HepG2 (cell line): ENCODE measurements around the gene OPTN. TPM values are rescaled to one million over a fixed set of nuclear protein-coding genes. Genes with fewer than 3 reads are reported as not detected.

ENCODE experiments used
- ARID2 ChIP-seq: sonication (generic); formaldehyde crosslinking; IDR thresholded peaks from 2 replicates; pipeline ENCODE4 v1.8.1; 2022; ENCODE audit warnings: mild to moderate bottlenecking, missing genetic modification reagents, borderline replicate concordance
- BCL3 ChIP-seq: sonication (generic); formaldehyde crosslinking; IDR thresholded peaks from 2 replicates; pipeline ENCODE4 v1.5.1; 2020; ENCODE audit warnings: mild to moderate bottlenecking, missing genetic modification reagents, moderate library complexity
- CAMTA2 ChIP-seq: sonication (generic); formaldehyde crosslinking; IDR thresholded peaks from 2 replicates; pipeline ENCODE4 v1.4.0; 2020; ENCODE audit warnings: mild to moderate bottlenecking, missing genetic modification reagents, borderline replicate concordance
- FOXJ3 ChIP-seq: sonication (generic); formaldehyde crosslinking; IDR thresholded peaks from 2 replicates; pipeline ENCODE4 v1.4.0; 2020; ENCODE audit warnings: missing genetic modification reagents, mild to moderate bottlenecking, borderline replicate concordance
- HDAC1 ChIP-seq: sonication (generic); formaldehyde crosslinking; IDR thresholded peaks from 2 replicates; pipeline ENCODE4 v1.5.1; 2020; ENCODE audit warnings: mild to moderate bottlenecking, missing genetic modification reagents
- HDAC2 ChIP-seq: sonication (generic); formaldehyde crosslinking; IDR thresholded peaks from 2 replicates; pipeline ENCODE4 v1.4.0; 2020; ENCODE audit warnings: missing genetic modification reagents
- NFYB ChIP-seq: sonication (generic); formaldehyde crosslinking; IDR thresholded peaks from 2 replicates; pipeline ENCODE4 v1.4.0; 2020; ENCODE audit warnings: missing genetic modification reagents
- PBX2 ChIP-seq: IDR thresholded peaks from 2 replicates; pipeline ENCODE4 v1.6.1; 2016; ENCODE audit warnings: control low read depth
- REXO4 ChIP-seq: sonication (generic); formaldehyde crosslinking; IDR thresholded peaks from 2 replicates; pipeline ENCODE4 v1.8.0; 2022; ENCODE audit warnings: missing genetic modification reagents, mild to moderate bottlenecking, borderline replicate concordance
- RFX5 ChIP-seq: IDR thresholded peaks from 2 replicates; pipeline ENCODE4 v1.6.1; 2011; ENCODE audit warnings: low read depth, low read length, improper control_type of control experiment
- RXRA ChIP-seq: sonication (generic); formaldehyde crosslinking; IDR thresholded peaks from 2 replicates; pipeline ENCODE4 v1.5.1; 2020; ENCODE audit warnings: missing genetic modification reagents
- TFAP4 ChIP-seq: sonication (generic); IDR thresholded peaks from 2 replicates; pipeline ENCODE4 v1.6.1; 2016; ENCODE audit warnings: low read depth, borderline replicate concordance
- THRA ChIP-seq: sonication (generic); formaldehyde crosslinking; IDR thresholded peaks from 2 replicates; pipeline ENCODE4 v1.4.0; 2020; ENCODE audit warnings: missing genetic modification reagents, borderline replicate concordance
- ZBTB2 ChIP-seq: sonication (generic); formaldehyde crosslinking; IDR thresholded peaks from 2 replicates; pipeline ENCODE4 v1.8.0; 2022; ENCODE audit warnings: low read depth, missing genetic modification reagents
- ZFP41 ChIP-seq: sonication (generic); formaldehyde crosslinking; IDR thresholded peaks from 2 replicates; pipeline ENCODE4 v1.4.0; 2020; ENCODE audit warnings: mild to moderate bottlenecking, missing genetic modification reagents, borderline replicate concordance
- ZNF367 ChIP-seq: sonication (generic); formaldehyde crosslinking; IDR thresholded peaks from 2 replicates; pipeline ENCODE4 v1.4.0; 2020; ENCODE audit warnings: missing genetic modification reagents, borderline replicate concordance
- ZNF616 ChIP-seq: sonication (generic); formaldehyde crosslinking; IDR thresholded peaks from 2 replicates; pipeline ENCODE4 v1.5.0; 2020; ENCODE audit warnings: low read depth, mild to moderate bottlenecking, missing genetic modification reagents
- ZNF691 ChIP-seq: sonication (generic); formaldehyde crosslinking; IDR thresholded peaks from 2 replicates; pipeline ENCODE4 v1.4.0; 2020; ENCODE audit warnings: missing genetic modification reagents, low read depth, mild to moderate bottlenecking, borderline replicate concordance
- ZNF713 ChIP-seq: sonication (generic); formaldehyde crosslinking; IDR thresholded peaks from 2 replicates; pipeline ENCODE4 v1.4.0; 2020; ENCODE audit warnings: mild to moderate bottlenecking, missing genetic modification reagents
- ZNF749 ChIP-seq: sonication (generic); formaldehyde crosslinking; IDR thresholded peaks from 2 replicates; pipeline ENCODE4 v1.8.0; 2022; ENCODE audit warnings: mild to moderate bottlenecking, missing genetic modification reagents, moderate library complexity, borderline replicate concordance
- polyA plus RNA-seq, 8 experiments: library from polyadenylated mRNA; depleted of rRNA in 3 of 8; stranded (reverse) in 7 of 8; unstranded in 1 of 8; fragments of >200 nt; fragmentation: Illumina TruSeq in 4 of 8; extraction: Trizol in 4 of 8; gene quantifications; 2 replicates each; pipeline versions ENCODE4 v1.2.1 to v1.2.3, GENCODE V29; 2011 to 2016; ENCODE audit warnings: low read depth in 4 of 8, missing spikeins in 1 of 8, mixed read lengths in 1 of 8; ENCODE audit not compliant: insufficient read depth in 1 of 8
- total RNA-seq, 5 experiments: library from RNA; depleted of rRNA; stranded (reverse); fragments of >200 nt; fragmentation: Illumina TruSeq; extraction: Trizol; gene quantifications; 2 replicates each; pipeline ENCODE4 v1.2.3, GENCODE V29; 2016; ENCODE audit warnings: low read depth in 1 of 5

OPTN gene
- total and polyA plus RNA-seq, 2 of the 13 experiments (the other 11 are each of a cell fraction or from before 2014, with no cell fraction given), result 13.4 to 46.6 TPM

- TF ChIP-seq HDAC1 (CRISPR knock-in tag), result peak; percentile 100
- TF ChIP-seq ZNF749 (CRISPR knock-in tag), result no peak; the same call in 1 of the 2 replicates
- TF ChIP-seq ARID2 (CRISPR knock-in tag), result no peak
- TF ChIP-seq ZNF713 (CRISPR knock-in tag), result no peak
- peak; percentile 44; the same call in 1 of the 2 replicates for TF ChIP-seq BCL3 (CRISPR knock-in tag)
- peak; percentile 63; the same call in 1 of the 2 replicates for TF ChIP-seq HDAC2 (CRISPR knock-in tag)
- no peak for TF ChIP-seq CAMTA2 (CRISPR knock-in tag)
- TF ChIP-seq PBX2 (CRISPR knock-in tag), result no peak
- 0 out of 2 replicates have a peak, but pooled peaks have one; percentile 16 for TF ChIP-seq ZNF616 (CRISPR knock-in tag)
- TF ChIP-seq THRA (CRISPR knock-in tag), result peak; percentile 28; the same call in 1 of the 2 replicates
- no peak for TF ChIP-seq ZBTB2 (CRISPR knock-in tag)
- TF ChIP-seq ZNF367, result no peak
- peak; percentile 77 for TF ChIP-seq RFX5
- peak; percentile 71 for TF ChIP-seq RXRA (CRISPR knock-in tag)
- peak; percentile 70; the same call in 1 of the 2 replicates for TF ChIP-seq TFAP4
- TF ChIP-seq FOXJ3 (CRISPR knock-in tag), result peak; percentile 60; the same call in 1 of the 2 replicates
- no peak for TF ChIP-seq ZFP41 (CRISPR knock-in tag)
- peak; percentile 93 for TF ChIP-seq NFYB (CRISPR knock-in tag)
- no peak for TF ChIP-seq REXO4 (CRISPR knock-in tag)
- no peak for TF ChIP-seq ZNF691 (CRISPR knock-in tag)
These were observed 61.2 kb downstream of the OPTN start, which contains the start of gene MCM10 (continued) for GRCh38 chr10:13160934-13161856.
